ENCODE data around the gene LINC01488. TPM values are rescaled to one million over a fixed set of nuclear protein-coding genes. Genes with fewer than 3 reads are reported as not detected.

Gene LINC01488
- total RNA-seq, 1 donor, result not detected

- H3K4me3 ChIP-seq (ENCODE audit: low read depth, low read length), result no peak overlapping the region
- TF ChIP-seq, protein P1, sequence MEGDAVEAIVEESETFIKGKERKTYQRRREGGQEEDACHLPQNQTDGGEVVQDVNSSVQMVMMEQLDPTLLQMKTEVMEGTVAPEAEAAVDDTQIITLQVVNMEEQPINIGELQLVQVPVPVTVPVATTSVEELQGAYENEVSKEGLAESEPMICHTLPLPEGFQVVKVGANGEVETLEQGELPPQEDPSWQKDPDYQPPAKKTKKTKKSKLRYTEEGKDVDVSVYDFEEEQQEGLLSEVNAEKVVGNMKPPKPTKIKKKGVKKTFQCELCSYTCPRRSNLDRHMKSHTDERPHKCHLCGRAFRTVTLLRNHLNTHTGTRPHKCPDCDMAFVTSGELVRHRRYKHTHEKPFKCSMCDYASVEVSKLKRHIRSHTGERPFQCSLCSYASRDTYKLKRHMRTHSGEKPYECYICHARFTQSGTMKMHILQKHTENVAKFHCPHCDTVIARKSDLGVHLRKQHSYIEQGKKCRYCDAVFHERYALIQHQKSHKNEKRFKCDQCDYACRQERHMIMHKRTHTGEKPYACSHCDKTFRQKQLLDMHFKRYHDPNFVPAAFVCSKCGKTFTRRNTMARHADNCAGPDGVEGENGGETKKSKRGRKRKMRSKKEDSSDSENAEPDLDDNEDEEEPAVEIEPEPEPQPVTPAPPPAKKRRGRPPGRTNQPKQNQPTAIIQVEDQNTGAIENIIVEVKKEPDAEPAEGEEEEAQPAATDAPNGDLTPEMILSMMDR (IDR thresholded peaks at IDR 0.05; ENCODE audit: insufficient read depth, low read depth, low read length), result no peak
- DNase-seq (ENCODE audit: low read depth), result no peak
These were observed 44.2 kb upstream of the LINC01488 start for GRCh38 chr11:69437001-69437875.

DNA sequence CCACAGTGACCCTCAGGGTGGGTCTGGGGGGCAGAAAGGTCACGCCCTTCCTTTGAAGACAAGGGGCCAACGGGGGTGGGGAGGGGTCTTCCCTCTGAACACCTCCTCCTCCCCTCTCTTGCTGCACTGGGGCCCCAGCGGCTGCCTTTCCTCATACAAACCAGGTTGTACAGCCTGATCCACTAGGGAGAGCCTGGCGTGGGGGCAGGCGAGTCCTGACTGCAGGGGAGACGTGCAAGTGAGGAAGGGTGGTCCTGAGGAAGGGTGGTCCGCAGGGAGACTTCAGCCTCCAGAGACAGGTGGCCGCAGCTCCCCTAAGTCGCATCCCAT lies 43.6 kb upstream of the LINC01488 start:
- TF ChIP-seq, protein P1 (IDR thresholded peaks at IDR 0.05; ENCODE audit: insufficient read depth, low read depth, low read length), result no peak
- no peak for DNase-seq (ENCODE audit: low read depth)
- no peak overlapping the region for H3K4me3 ChIP-seq (ENCODE audit: low read depth, low read length)

GRCh38 chr11:69438286-69438920 lies 43.1 kb upstream of the LINC01488 start:
- H3K4me3 ChIP-seq (ENCODE audit: low read depth, low read length), result no peak overlapping the region
- no peak for DNase-seq (ENCODE audit: low read depth)
- TF ChIP-seq, protein P1 (IDR thresholded peaks at IDR 0.05; ENCODE audit: insufficient read depth, low read depth, low read length), result no peak

GRCh38 chr11:69439127-69439526 lies 42.3 kb upstream of the LINC01488 start:
- no peak for DNase-seq (ENCODE audit: low read depth)
- TF ChIP-seq, protein P1 (IDR thresholded peaks at IDR 0.05; ENCODE audit: insufficient read depth, low read depth, low read length), result no peak
- H3K4me3 ChIP-seq (ENCODE audit: low read depth, low read length), result no peak overlapping the region

GRCh38 chr11:69439651-69440464 lies 41.6 kb upstream of the LINC01488 start:
- TF ChIP-seq, protein P1 (IDR thresholded peaks at IDR 0.05; ENCODE audit: insufficient read depth, low read depth, low read length), result no peak
- no peak for DNase-seq (ENCODE audit: low read depth)
- no peak overlapping the region for H3K4me3 ChIP-seq (ENCODE audit: low read depth, low read length)

- TF ChIP-seq, protein P1 (IDR thresholded peaks at IDR 0.05; ENCODE audit: insufficient read depth, low read depth, low read length), result no peak
- no peak for DNase-seq (ENCODE audit: low read depth)
- H3K4me3 ChIP-seq (ENCODE audit: low read depth, low read length), result no peak overlapping the region
These were observed 40.6 kb upstream of the LINC01488 start for GRCh38 chr11:69440876-69441275.

Measured in fibroblast of villous mesenchyme (primary cell).